Germinal center (tissue), 1 donor: ENCODE measurements around the gene AR.

Experiments
- DNase-seq: peaks from one replicate; pipeline ENCODE4 v3.0.0; 2012; ENCODE audit warnings: mixed read lengths, low spot score

The AR gene

DNA sequence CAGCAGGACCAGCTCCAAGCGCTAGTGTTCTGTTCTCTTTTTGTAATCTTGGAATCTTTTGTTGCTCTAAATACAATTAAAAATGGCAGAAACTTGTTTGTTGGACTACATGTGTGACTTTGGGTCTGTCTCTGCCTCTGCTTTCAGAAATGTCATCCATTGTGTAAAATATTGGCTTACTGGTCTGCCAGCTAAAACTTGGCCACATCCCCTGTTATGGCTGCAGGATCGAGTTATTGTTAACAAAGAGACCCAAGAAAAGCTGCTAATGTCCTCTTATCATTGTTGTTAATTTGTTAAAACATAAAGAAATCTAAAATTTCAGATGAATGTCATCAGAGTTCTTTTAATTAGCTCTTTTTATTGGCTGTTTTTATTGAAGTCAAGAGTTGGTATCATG lies 186.5 kb downstream of the AR start:
- DNase-seq: no peak

GRCh38 chrX:67731061-67731460 lies 187.2 kb downstream of the AR start:
- no peak for DNase-seq

GRCh38 chrX:67732864-67733263 lies 189.0 kb downstream of the AR start:
- DNase-seq: no peak

DNA sequence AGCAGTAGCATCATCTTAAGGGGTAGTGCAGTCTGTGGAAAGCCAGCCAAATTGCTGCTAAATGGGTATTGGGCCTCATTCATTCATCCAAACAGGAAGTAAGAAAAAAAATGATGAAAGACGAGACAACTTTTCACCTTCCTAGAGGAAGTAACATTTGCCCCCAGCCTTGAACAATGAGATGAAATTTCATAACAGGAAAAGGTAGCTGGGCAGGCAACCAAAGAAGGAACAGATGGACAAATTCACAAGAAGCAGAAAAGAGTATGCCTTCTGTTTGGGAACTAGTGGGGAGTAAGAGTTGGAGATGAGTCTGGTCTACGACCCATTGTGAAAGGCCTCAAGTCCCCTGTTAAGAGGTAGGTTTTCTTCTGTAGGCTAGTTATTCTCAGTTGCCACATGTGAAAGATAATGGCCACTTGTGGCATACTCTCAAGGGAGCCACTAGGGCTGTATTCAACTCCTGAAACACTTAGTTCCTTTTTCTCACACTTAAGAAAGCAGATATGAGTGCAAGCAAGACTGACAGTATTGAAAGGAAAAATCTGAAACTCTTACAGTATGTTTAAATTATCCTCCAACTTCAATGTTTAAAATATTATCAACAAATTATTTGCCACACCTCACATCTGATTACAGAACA lies 190.4 kb downstream of the AR start:
- DNase-seq: no peak

DNA sequence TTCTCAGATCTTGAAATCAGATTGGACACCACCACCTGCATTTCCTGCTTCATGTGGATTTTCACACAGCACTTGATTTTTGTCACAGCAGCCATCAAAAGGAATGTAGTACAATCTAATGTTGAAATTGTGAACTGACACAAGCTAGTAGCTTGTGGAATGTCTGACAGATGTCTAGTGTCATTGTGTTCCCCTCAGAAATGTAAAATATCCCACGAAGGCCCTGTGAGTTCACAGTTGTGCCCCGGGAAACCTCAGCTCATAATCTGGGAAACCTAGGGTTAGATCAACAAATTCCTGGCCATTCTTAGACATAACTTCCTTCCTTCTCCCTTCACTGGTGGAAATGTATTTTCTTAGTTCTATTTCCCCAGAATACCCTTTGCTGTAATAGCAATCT lies 205.7 kb downstream of the AR start:
- DNase-seq: no peak

GRCh38 chrX:67750694-67751093 lies 206.9 kb downstream of the AR start:
- no peak for DNase-seq

GRCh38 chrX:67759018-67759417 lies 215.2 kb downstream of the AR start:
- no peak for DNase-seq

DNA sequence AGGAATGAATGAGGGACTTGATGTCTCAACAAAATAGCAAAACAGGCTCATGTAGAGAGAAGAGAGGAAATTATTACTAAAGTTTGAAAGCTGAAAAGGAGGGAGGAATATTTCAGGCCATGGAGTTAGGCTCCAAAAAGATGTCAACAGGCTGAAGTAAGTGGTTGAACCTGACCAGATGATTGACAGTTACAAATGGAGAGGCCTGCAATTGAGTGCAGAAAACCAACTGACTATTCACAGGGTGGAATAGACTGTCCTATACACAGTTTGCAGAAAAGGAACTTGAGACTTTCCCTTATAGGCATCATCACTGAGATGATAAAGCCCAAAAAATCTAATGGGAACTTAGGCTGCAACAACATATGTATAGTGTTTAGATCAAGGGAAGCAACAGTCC lies 233.3 kb downstream of the AR start:
- DNase-seq: no peak

- no peak for DNase-seq
These were observed 235.3 kb downstream of the AR start for GRCh38 chrX:67779099-67779498.
